ENCODE results near the gene KIAA1958.

DNA sequence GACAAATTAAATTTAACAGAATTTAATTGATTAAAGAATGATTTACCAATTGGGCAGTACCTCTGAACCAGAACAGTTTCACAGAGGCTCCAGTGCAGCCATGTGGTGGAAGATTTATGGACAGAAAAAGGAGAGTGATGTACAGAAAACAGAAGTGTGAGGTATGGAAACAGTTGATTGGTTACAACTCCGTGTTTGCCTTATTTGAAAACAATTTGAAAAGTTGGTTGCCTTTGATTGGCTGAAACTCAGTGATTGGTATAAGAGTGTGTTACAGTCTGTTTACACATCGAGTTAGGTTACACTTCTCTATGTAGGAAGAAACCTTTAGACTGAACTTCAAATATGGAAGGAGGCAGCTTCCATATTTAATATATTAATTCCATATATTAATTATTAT lies 30.1 kb downstream of the KIAA1958 start:
- TF ChIP-seq RCOR1 (conservative IDR thresholded peaks at IDR 0.05; ENCODE audit: low read depth, low read length) = no peak
- TF ChIP-seq POLR2A (IDR thresholded peaks at IDR 0.05; ENCODE audit: low read depth, low read length) = no peak
- no peak for TF ChIP-seq CHD1 (IDR thresholded peaks at IDR 0.05; ENCODE audit: low read depth, low read length)

All from GM12878 (cell line).